SK-N-SH (cell line): ENCODE results near the gene ALDH16A1. TPM values are rescaled to one million over a fixed set of nuclear protein-coding genes. Genes with fewer than 3 reads are reported as not detected.

Source experiments
- CTCF ChIA-PET: fragments of 300-600, 350-600 bp; formaldehyde crosslinking; extraction: SDS; loops from one replicate; lab custom pipeline; 2021; lab: Yijun Ruan, JAX
- POLR2A ChIA-PET: fragments of 350-600 bp; sonication (Branson Sonifier 250); formaldehyde crosslinking; extraction: SDS; loops from one replicate; lab custom pipeline; 2020; ENCODE audit warnings: antibody characterized with exemption, inconsistent platforms; lab: Yijun Ruan, JAX
- DNase-seq: peaks from one replicate; pipeline ENCODE4 v3.0.0; 2012
- H2AFZ ChIP-seq: fragments of 200-600 bp; sonication (generic); 2 replicates; pipeline ENCODE4 v1.8.1; 2016; ENCODE audit warnings: antibody characterized with exemption, mild to moderate bottlenecking, low read depth
- H3F3A ChIP-seq: fragments of 200-600 bp; sonication (generic); replicated peaks from 2 replicates; pipeline ENCODE3; 2016; ENCODE audit warnings: antibody characterized with exemption, mild to moderate bottlenecking; ENCODE audit not compliant: insufficient read depth
- H3K27ac ChIP-seq, 2 experiments: fragments of 200-500 bp in 1 of 2; fragments of 200-600 bp in 1 of 2; sonication (Bioruptor generic) in 1 of 2; sonication (generic), shearing (Covaris generic) in 1 of 2; 2 replicates each; pipeline versions ENCODE4 v1.5.1 to v1.6.1; 2014 to 2016; ENCODE audit warnings: low read depth in 2 of 2, inconsistent platforms in 1 of 2, low read length in 1 of 2, mild to moderate bottlenecking in 1 of 2, mixed read lengths in 1 of 2
- H3K27me3 ChIP-seq: fragments of 200-600 bp; sonication (generic), shearing (Covaris generic); 2 replicates; pipeline ENCODE4 v1.6.1; 2016; ENCODE audit warnings: mixed run types; ENCODE audit not compliant: insufficient read depth
- H3K36me3 ChIP-seq, 2 experiments: fragments of 200-500 bp in 1 of 2; fragments of 200-600 bp in 1 of 2; sonication (Bioruptor generic) in 1 of 2; sonication (generic) in 1 of 2; replicated peaks in 1 of 2; 2 replicates each; pipeline versions ENCODE3 to v1.5.1; 2014 to 2016; ENCODE audit warnings: low read length in 1 of 2, mild to moderate bottlenecking in 1 of 2; ENCODE audit not compliant: insufficient read depth in 2 of 2, control insufficient read depth in 1 of 2
- H3K4me1 ChIP-seq, 2 experiments: fragments of 200-500 bp in 1 of 2; fragments of 200-600 bp in 1 of 2; sonication (Bioruptor generic) in 1 of 2; sonication (generic), shearing (Covaris generic) in 1 of 2; 2 replicates each; pipeline versions ENCODE4 v1.5.1 to v1.6.1; 2014 to 2016; ENCODE audit warnings: low read depth in 1 of 2, low read length in 1 of 2, mixed run types in 1 of 2; ENCODE audit not compliant: insufficient read depth in 2 of 2, control insufficient read depth in 1 of 2
- H3K4me2 ChIP-seq: fragments of 200-600 bp; sonication (generic), shearing (Covaris generic); 2 replicates; pipeline ENCODE4 v1.6.1; 2017; ENCODE audit warnings: mixed run types
- H3K4me3 ChIP-seq, 2 experiments: fragments of 200-500 bp in 1 of 2; fragments of 200-600 bp in 1 of 2; sonication (Bioruptor generic) in 1 of 2; sonication (generic), shearing (Covaris generic) in 1 of 2; 2 replicates each; pipeline versions ENCODE4 v1.5.1 to v1.8.1; 2014 to 2016; ENCODE audit warnings: low read depth in 2 of 2, inconsistent platforms in 1 of 2, low read length in 1 of 2, mild to moderate bottlenecking in 1 of 2, mixed read lengths in 1 of 2, moderate library complexity in 1 of 2
- H3K79me2 ChIP-seq: fragments of 200-600 bp; sonication (generic); 2 replicates; pipeline ENCODE4 v1.8.1; 2017; ENCODE audit warnings: mild to moderate bottlenecking; ENCODE audit not compliant: insufficient read depth
- H3K9ac ChIP-seq: fragments of 200-600 bp; sonication (generic); 2 replicates; pipeline ENCODE4 v1.6.1; 2017; ENCODE audit warnings: mixed run types
- H3K9me2 ChIP-seq: fragments of 200-600 bp; sonication (generic); 2 replicates; pipeline ENCODE4 v1.6.1; 2017; ENCODE audit warnings: mixed run types
- H3K9me3 ChIP-seq: fragments of 200-600 bp; sonication (generic); 2 replicates; pipeline ENCODE4 v1.6.1; 2017; ENCODE audit warnings: mixed run types, mild to moderate bottlenecking, moderate library complexity
- H4K20me1 ChIP-seq: fragments of 200-600 bp; sonication (generic); 2 replicates; pipeline ENCODE4 v1.6.1; 2017; ENCODE audit warnings: mild to moderate bottlenecking, mixed run types; ENCODE audit not compliant: insufficient read depth
- CTCF ChIP-seq: fragments of 200-600 bp; sonication (generic); IDR thresholded peaks from 2 replicates; pipeline ENCODE4 v1.6.1; 2017; ENCODE audit warnings: antibody characterized with exemption, mild to moderate bottlenecking, moderate library complexity
- ELF1 ChIP-seq: IDR thresholded peaks from 2 replicates; pipeline ENCODE4 v1.4.0; 2012
- EZH2phosphoT487 ChIP-seq: fragments of 200-600 bp; sonication (generic); IDR thresholded peaks from 2 replicates; pipeline ENCODE4 v1.6.1; 2017; ENCODE audit warnings: low read depth, mixed run types, mild to moderate bottlenecking, antibody characterized with exemption, moderate library complexity, borderline replicate concordance
- IRF3 ChIP-seq: fragments of 150-350 bp; IDR thresholded peaks from 2 replicates; pipeline ENCODE4 v1.6.1; 2016; ENCODE audit warnings: mild to moderate bottlenecking, low read depth, low read length
- MAX ChIP-seq: IDR thresholded peaks from 2 replicates; pipeline ENCODE4 v1.4.0; 2012; ENCODE audit warnings: low read depth
- MEF2A ChIP-seq: IDR thresholded peaks from 2 replicates; pipeline ENCODE4 v1.4.0; 2012; ENCODE audit warnings: low read depth, borderline replicate concordance
- NFIC ChIP-seq: IDR thresholded peaks from 2 replicates; pipeline ENCODE4 v1.4.0; 2012; ENCODE audit warnings: borderline replicate concordance
- PBX3 ChIP-seq: IDR thresholded peaks from 2 replicates; pipeline ENCODE4; 2012
- POLR2AphosphoS5 ChIP-seq: IDR thresholded peaks from 2 replicates; pipeline ENCODE4 v1.6.1; 2012; ENCODE audit warnings: low read depth, low read length
- REST ChIP-seq: IDR thresholded peaks from 2 replicates; pipeline ENCODE4 v1.6.1; 2012; ENCODE audit warnings: mild to moderate bottlenecking, low read depth, low read length, moderate library complexity
- SMC3 ChIP-seq: IDR thresholded peaks from 2 replicates; pipeline ENCODE4 v1.6.1; 2012; ENCODE audit warnings: low read depth, low read length, improper control_type of control experiment
- TAF1 ChIP-seq: IDR thresholded peaks from 2 replicates; pipeline ENCODE4 v1.6.1; 2012; ENCODE audit warnings: low read depth, mild to moderate bottlenecking, low read length, moderate library complexity, borderline replicate concordance
- TCF12 ChIP-seq: IDR thresholded peaks from 2 replicates; pipeline ENCODE4 v1.4.0; 2012
- TEAD4 ChIP-seq: IDR thresholded peaks from 2 replicates; pipeline ENCODE4 v1.4.0; 2012; ENCODE audit warnings: mild to moderate bottlenecking, borderline replicate concordance; ENCODE audit not compliant: insufficient read depth
- USF1 ChIP-seq: IDR thresholded peaks from 2 replicates; pipeline ENCODE4 v1.4.0; 2012; ENCODE audit warnings: low read depth, borderline replicate concordance
- USF2 ChIP-seq: fragments of 150-350 bp; IDR thresholded peaks from 2 replicates; pipeline ENCODE4 v1.6.1; 2017; ENCODE audit warnings: antibody characterized with exemption, low read length, low read depth, borderline replicate concordance
- WGBS: methylation state at CpG from one replicate; pipeline ENCODE4 v1.1.6; 2017; ENCODE audit warnings: low lambda C conversion rate; 5-methylcytosine and 5-hydroxymethylcytosine counted together
- polyA plus RNA-seq, 3 experiments: library from polyadenylated mRNA; depleted of rRNA; stranded (reverse); fragments of >200 nt; gene quantifications; 2 replicates each; pipeline ENCODE4 v1.2.3, GENCODE V29; 2012

The ALDH16A1 gene
- polyA plus RNA-seq, 1 of the 3 experiments (the other 2 are of a cell fraction): 15.7 TPM

GRCh38 chr19:49475191-49475917, 22.3 kb downstream of the ALDH16A1 start:
- Histone ChIP-seq H4K20me1 (no peaks in the 10 kb centered on the region), H3K79me2 (no peaks in the 10 kb centered on the region), H3K9ac (no peak overlapping the region), H3K27me3 (no peaks in the 10 kb centered on the region), H3F3A (peaks cover 3% of the 10 kb centered on the region), H3K27ac (no peak overlapping the region), H3K36me3 (no peaks in the 10 kb centered on the region), H2AFZ (no peak overlapping the region), H3K9me3 (no peaks in the 10 kb centered on the region), H3K9me2 (no peaks in the 10 kb centered on the region), H3K4me1 (peaks cover 0 to 5% of the 10 kb centered on the region in 2 experiments; a peak in 2 of 4 replicates), H3K4me3 (no peak overlapping the region), H3K4me2 (no peak overlapping the region)
- no peak for DNase-seq
- ChIA-PET POLR2A (no interaction called here), CTCF (interaction anchor here (0.6 to 1.8 kb wide), 10 partner anchors 9 to 104 kb away, joined by 3 to 7 read pairs (median 4); partner anchors contain the start of genes NOSIP and PIH1D1)
- TF ChIP-seq MEF2A (no peak), SMC3 (no peak), CTCF (no peak), USF1 (no peak), NFIC (no peak), PBX3 (no peak), TCF12 (no peak), IRF3 (no peak), USF2 (no peak), MAX (no peak), TEAD4 (no peak), TAF1 (no peak), POLR2AphosphoS5 (no peak), ELF1 (no peak), REST (no peak), EZH2phosphoT487 (no peak)
- WGBS: 70% methylated on average over 15 of the region's 15 CpGs
